AG08395 (cell line): Measurements from ENCODE around the gene TOP3B.
"Not testable (repeated sequence)": the region's sequence is repeated elsewhere in the genome, so short reads cannot be mapped to it uniquely, and the experiment has no call there.

Source experiments
- DNase-seq: peaks from one replicate; pipeline ENCODE4 v3.0.0; 2012; ENCODE audit warnings: mixed read lengths, low spot score

The TOP3B gene

DNA sequence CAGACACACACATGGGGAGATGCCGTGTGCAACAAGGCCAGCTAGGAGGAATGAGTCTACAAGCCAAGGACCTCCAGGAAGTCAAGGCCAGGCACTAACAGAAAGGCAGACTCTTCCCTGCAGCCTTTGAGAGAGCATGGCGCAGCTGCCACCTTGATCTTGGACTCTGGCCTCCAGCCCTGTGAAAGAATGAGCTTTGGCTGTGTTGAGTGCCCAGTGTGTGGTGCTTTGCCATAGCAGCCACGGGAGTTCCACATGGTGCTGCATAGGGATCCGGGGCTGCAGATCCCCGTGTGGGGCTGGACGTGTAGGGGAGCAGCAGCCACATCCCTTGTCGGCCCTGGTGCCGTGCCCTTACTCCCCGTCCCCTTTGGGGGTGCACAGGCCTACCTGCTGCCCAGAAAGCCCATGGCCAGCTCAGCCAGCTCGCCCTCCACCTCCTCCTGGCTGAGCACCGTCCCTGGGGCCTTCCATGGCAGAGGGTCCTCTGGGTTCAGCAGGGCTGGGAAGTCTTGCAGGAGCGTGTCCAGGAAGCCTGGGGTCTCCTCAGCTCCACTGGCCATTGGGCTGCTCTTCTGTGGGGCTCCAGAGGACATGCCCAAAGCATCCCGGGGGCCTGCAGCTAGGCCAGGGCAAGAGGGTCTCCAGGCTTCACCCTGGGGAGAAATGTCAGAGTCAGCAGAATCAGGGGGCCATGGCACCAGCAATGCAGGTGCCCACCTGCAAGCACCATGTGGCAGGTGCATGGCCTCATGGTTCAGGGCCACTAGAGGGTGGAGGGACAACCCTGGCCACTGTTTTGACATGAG, 36.9 kb downstream of the TOP3B start:
- DNase-seq = no peak

DNA sequence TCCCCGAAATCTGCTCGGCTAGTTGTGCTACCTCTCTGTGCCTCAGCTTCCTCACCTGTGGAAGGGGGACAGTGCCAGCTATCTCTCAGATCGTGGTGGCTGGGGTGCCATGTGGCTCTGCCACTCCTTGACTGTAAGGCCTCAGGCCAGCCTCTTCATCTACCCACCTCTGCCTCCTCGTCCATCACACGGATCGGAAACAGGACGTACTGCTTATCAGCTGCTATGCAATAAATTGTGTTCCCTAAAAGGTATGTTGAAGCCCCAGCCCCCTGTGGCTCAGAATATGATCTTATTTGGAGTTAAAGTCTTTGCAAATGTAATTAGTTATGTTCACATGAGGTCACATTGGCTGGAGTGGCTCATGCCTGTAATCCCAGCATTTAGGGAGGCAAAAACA, 37.7 kb downstream of the TOP3B start:
- no peak for DNase-seq

DNA sequence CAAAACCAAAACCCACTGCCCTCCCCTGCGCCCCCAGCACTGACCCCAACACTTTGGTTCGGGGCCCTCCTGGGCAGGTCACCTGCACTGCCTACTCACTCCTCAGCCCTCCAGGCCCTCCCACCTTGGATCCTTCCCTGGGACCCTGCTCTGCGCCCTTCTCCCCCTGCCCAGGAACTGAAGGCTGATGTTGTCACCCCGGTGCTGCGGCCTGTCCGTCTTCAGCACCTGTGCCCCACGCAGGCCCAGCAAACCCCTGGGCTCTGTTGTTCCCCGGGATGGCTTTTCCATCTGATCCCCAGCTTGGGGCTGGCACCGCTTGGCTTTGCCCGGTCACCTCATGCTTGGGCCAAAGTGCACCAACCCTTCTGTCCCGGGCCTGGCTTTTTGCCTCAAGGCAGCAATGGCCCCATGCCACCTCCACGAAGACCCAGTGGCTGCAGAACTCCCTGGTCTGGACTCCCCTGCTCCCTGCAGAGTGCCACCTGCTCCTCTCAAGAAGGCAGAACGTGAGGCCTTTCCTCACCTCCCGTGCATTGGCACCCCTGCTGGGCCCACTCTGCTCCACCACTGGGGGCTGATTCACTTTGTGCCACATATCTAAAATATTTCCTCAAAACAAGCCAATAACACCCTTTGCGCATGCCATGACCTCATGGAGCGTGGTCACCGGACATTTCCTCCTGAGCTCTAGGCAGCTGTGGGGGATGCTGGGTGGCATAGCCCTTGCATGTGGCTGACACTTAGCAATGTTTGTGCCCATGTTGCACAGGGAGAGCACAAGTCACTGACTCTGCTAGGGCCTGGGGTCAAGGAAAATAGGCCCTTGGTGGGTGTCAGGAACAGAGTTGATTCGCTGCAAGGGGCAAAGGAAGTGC, 38.8 kb downstream of the TOP3B start:
- no peak for DNase-seq

DNA sequence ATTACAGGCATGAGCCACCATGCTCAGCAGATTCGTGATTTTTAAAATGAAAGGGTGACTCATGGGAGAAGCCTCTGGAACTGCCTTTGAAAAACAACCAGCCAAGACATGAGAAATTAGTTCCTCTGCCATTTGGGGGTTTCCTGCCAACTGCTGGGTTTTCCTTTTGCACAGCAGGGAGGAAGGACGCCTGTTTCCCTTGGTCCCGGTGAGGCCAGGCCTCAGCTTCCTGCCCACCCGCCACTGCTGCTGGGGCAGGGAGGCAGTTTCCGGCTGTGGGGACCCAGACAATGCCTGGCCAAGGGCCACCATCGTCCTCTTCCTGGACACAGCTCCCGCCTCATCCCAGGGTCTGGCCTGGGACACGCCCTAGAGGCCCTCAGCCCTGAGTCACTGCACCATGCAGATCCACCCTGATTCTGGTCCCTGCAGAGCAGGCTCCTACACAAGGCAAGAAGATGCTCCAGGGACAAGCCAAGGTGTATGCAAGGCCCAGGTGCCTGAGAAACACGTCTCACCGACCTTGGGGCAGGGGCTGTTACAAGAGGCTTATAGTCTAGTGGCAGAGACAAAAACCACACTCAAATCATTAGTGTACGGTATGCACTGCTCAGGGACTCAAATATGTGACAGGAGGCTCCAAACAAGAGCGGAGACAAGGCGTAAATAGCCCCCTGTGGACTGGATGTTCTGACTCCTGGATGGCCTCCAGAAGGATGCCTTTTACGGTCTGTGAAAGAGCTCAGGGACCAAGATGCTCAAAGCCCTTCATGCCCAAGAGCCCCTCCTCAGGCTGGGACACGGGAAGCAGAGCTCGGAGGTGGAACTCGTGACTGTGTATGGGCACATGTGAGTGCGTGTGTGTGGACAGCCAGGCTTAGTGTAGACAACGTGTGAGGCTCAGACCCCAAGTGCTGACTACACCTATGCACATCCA, 39.9 kb downstream of the TOP3B start:
- peak; percentile 89 for DNase-seq

DNA sequence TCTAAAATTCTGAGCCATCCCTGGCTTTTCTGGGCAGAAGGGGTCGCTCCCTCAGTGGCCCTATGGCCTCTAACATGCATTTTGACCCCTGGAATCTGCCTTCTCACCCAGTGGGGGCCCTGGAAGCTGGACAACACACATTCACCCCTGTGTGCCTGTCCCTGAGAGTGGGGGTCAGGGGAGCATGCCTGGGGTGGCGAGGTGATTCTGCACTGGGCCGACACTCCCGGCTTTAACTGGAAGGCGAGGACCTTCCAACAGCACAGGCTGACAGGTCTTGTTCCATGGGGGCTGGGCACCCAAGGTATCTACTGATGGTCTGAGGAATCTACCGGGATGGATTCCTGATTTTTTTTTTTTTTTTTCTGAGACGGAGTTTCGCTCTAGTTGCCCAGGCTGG, 40.7 kb downstream of the TOP3B start:
- DNase-seq = no peak

DNA sequence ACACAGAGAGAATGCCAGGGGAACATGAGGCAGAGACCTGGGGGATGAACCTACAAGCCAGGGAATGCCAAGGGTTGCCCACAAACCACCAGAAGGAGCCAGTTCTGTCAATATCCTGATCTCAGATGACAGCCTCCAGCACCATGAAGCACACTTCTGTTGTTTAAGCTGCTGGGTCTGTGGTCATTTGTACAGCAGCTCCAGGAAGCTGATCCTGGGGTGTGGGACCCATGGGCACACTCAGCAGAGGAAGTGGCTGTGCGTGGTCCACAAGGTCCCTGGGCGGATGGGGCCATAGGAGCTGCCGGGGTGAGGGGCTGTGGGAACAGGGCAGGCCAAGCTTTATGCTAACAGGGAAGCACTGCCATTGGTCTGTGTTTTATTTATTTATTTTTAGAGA, 42.1 kb downstream of the TOP3B start:
- DNase-seq = no peak

DNA sequence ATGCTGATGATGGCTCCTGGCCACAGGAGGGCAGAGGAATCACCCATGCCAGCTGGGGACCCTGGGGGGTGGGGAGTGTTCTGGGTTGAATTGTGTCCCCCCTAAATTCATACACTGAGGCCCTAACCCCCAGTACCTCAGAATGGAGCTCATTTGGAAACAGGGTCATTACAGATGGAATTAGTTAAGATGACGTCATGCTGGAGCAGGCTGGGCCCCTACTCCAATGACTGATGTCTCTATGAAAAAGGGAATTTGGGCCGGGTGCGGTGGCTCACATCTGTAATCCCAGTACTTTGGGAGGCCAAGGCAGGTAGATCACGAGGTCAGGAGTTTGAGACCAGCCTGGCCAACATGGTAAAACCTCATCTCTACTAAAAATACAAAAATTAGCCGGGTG, 42.7 kb downstream of the TOP3B start:
- not testable (repeated sequence) for DNase-seq

DNA sequence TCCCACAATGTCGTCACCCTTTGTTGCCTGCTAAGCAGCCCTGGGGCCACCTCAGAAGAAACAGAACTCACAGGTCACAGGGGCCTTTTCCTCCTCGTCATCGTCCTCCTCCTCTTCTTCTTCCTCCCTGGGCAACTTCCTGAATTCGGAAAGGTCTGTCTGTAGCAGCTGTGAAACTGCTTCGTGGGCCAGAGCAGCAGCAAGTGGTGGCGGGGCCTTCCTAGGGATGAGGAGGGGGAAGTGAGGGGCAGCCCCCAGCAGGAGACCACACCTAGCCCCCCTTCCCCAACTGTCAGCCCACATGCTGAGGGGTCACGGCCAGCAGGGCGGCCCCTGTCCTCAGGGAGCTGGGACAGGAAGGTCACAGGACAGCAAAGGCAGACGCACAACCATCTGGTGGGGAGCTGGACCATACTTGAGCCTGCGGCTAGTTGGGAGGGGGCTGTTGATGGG, 43.1 kb downstream of the TOP3B start:
- DNase-seq = no peak

DNA sequence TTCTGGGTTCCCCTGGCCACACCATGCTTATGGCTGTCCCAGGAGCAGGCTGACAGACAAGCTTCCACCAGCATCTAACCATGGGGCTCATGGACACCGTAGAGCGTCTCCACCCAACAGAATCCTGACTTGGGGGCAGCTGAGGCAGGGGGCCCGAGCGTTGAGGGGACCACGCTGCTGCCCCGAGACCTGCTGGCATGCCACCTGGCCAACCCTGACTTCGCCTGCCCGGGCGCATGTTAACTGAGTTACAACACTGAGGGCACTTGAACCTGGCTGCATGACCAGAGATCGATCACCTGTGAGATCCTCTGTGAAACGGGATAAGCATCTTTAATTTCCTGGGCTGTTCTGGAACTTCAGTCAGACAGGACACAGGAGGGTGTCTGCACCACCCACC, 43.7 kb downstream of the TOP3B start:
- DNase-seq = no peak

DNA sequence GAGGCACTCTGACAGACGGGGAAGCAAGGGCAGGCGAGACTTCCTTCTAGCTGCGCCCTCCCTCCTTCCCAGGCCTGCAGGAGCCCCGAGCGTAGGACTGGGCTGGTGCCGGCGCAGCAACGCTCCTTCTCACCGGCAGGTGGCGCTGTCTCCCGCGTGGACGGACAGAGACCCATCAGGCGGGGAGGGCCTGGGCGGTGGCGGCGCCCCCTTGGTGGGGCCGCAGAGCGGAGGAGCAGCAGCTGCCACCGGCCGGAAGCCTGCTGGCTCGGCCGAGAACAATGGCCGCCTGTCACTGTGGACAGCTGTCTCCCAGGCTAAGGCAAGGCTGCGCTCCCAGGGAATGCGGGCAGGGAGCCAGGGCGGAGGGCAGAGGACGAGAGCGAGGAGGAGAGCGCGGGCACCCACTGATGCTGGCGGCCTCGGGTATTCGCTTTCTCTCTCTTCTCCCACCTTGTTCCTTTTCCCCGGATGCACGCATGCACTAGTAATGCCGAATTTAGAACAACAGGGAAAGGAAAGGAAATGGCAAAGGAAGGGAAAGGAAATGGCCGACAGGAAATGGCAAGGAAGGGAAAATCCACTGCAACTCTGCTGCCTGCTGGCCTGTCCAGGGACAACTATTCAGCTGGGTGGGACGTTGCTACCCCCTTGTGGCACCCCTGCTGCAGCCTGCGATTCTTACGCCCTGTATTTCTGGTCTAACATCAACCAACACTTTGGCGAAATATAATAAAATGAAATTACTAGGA, 44.3 kb downstream of the TOP3B start:
- peak; percentile 91 for DNase-seq

DNA sequence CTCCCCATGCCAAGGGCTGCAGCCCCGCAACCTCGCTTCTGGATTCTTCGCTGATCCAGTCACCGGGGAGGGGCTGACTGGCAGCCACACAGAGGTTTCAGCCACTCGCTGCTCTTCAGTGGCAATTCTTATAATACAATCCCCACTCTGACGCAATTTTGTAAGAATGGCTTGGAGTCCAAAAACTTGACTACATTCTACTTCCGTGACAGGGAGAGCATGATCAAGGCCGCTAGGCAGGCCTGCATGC, 44.8 kb downstream of the TOP3B start:
- peak; percentile 92 for DNase-seq

DNA sequence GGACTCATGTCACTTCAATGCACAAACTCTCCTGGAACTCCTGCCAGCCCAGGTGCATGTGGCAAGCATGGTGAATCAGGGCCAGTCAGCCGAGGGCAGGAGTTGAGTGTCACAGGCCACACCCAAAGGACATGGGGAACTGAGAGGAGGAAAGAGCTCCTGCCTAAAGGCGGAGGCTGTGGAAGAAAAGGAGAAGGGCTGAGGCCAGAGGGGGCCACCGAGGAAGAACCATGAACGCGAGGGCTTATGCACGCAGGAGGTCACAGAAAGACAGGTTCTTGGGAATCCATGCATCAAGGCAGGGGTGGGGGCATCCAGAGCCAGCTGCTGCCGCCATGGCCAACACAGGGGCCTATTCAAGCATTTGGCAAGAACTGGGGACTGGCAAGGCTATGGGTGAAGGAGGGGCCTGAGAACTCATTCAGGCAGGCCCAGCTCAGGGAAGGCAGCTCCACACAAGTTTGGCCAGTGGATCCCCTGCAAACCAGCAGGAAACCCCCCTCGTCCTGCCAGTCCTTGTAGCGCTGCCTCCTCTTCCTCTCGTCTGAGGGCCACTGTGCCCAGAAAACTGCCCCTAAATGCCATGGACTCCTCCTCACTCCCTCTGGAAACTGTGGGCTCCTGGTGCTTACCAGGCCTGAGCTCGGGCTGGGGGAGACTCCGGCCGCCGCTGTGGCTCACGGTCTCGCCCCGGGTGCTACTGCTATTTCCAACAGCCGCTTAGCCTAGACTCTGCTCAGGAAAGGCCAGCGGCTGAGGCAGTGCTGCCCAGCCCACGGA, 45.4 kb downstream of the TOP3B start:
- peak; percentile 27 for DNase-seq

DNA sequence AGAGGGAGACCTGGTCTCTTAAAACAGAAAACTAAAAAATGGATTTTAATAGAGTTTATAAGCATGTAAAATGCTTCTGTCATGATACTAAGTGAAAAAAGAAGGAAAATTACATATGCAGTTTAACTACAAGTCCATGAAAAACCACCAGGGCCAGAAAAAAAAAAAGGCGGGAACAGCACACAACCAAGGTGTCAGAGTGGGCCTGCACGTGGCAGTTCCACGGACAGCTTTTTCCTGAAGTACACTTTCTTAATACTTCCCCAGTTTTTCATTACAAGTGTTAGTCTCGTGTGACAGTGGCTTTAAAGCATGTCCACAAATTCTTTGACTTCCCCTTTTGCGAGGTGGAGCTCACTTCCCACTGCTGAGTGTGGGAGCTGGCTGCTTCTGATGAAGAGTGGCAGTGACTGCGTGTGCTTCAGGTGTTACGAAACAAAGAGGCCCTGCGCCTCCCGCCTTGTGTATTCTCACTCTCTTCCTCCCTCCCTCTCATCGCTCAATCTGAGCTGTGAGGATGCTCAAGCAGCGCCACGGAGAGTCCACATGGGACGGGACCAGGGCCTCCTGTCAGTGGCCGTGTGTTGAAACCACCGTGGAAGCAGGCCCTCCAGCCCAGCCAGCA, 46.3 kb downstream of the TOP3B start:
- DNase-seq = no peak

DNA sequence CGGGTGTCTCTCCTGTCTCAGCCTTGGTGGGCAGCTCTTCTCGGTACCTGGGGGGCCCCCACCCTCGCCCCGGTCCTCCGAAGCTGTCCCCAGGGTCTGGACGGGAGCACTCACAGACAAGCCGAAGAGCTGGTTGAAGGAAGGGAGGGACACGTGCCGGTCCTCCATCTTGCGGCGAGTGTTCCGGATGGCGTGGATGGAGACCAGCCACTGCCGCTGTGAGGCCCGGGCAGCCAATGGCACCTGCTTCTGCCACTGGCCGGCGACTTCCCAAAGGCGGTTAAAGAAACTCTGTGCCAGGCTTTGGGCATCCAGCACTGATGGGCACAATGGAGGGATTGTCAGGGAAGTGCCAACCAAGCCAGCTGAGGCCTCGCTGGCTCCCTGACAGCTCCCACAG, 48.7 kb downstream of the TOP3B start:
- no peak for DNase-seq

DNA sequence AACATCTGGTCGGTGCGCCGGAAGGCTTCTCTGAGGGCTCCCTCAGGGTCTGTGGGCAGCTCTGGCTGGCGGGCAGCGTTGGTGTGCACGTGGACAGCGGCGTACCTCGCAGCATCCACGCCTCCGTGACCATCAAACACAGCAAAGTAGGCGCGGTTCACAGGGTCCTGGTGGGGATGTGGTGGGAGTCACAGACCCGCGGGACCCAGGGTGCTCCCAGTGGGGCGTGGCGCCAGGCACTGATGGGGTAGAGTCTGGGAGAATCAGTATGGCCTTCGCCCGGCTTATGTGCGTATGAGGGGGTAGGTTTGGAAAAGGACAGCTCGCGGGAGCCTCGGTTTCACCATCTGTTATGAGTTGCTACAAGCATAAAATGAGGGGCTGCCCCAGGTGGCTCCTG, 49.2 kb downstream of the TOP3B start:
- no peak for DNase-seq

DNA sequence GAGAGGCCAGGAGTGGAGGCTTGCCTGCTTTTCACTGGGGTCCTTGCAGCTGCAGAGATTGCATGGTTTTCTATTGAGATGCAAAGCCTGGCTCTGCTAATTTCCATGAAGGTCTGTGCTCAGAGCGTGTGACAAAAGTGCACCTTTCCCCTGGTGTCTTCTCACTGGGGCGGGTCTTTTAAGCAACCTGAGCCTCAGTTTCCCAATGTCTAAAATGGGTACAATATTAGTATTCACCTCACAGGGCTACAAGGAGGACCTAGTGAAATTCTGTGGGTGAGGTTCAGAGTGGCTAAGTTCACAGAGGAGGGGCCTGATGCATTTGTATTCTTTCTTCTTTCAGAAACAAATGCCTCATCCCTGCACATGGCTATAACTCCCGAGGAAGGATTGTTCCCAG, 50.2 kb downstream of the TOP3B start:
- no peak for DNase-seq

DNA sequence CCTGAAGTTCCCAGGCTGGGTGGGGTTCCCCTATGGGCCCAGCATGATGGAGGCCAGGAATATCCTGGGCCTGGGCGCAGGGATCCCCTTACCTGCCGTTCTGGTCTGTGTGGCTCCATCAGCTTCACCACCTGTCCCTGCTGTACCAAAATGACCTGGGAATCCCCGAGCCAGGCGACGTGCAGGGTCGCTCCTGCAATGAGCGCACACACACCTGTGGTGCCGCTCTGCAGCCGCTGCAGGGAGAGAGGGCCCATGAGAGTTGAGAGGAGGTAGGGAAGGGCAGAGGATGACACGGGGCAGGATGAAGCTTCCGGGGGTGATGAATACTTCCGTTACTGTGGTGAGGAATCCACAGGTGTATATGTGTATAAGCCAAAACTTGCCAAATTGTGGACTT, 51.5 kb downstream of the TOP3B start:
- no peak for DNase-seq

DNA sequence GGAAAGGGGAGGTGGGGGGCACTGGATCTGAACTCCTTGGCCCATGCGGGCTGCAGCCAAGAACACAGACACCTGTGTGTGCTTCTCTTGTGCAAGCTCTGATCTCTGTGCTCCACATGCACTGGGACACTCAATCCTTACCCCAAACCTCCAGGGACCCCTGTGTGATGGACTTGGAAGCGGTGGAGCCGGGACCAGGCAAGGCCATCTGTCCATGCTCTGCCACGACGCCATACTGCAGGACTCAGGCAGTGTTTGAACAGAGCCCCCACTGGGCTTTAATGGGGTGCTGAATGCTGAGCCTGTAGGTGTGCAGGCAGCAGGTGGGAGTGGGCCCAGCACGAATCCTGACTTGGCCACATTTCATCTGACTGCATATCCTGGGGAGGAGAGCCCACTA, 53.3 kb downstream of the TOP3B start:
- no peak for DNase-seq

DNA sequence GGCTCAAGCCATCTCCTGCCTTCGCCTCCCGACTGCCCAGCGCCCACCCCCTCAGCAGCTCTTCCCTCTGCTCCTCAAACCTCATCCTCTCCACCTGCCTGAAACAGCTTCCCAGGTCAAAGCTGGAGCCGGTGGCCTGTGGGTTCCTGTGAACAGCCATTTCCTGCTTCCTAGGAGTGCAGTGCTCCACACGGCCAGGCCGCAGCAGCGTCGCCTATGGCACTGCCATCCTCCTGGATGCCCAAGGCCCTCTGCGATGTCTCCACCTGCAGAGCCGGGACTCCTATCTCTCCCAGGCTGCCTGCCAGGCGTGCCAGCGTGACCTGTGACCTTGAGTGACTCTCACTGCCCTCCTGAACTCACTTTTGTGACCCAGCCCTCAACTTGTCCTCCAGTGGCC, 54.5 kb downstream of the TOP3B start:
- no peak for DNase-seq

DNA sequence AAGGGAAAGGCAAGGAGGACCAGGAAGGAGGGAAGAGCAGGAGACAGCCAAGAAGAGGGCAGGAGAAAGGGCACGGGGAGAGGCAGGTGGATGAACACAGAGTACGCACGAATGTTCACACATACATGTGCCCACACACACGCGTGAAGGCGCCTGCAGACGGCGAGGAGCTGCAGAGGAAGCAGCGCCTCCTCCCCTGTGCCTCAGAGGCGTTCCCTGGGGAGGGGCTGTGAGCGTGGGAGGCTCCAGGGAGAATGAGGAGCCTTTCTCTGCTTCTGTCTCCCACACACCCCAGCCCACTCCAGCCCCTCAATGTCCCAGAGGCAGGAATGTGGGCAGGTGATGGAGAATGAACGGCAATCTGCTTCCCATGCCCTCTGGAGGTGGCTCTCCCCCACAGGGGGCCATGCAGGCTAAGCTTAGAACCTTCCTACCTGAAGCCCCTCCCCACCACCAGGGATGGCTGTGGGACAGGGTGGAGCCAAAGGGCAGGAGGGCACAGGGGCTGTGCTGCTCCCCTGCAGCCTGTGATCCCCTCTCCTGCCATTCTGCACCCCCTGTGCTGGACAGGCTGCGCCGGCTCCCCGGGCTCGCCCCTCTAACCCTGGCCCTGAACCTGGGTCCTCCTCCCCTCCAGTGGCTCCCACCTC, 55.3 kb downstream of the TOP3B start:
- no peak for DNase-seq
